GM21825 (cell line): Measurements from ENCODE around the gene KCNN3.

Source experiments
- ATAC-seq: cut with Tn5 transposase; IDR thresholded peaks from one replicate; pipeline ENCODE4 v1.9.1; 2021; ENCODE audit warnings: mild to moderate bottlenecking, moderate library complexity; ENCODE audit not compliant: unreplicated experiment

Gene KCNN3

GRCh38 chr1:154863315-154864174, 6.5 kb downstream of the KCNN3 start:
- no peak for ATAC-seq

- ATAC-seq: no peak
Measured at GRCh38 chr1:154862907-154863306, 7.2 kb downstream of the KCNN3 start.

DNA sequence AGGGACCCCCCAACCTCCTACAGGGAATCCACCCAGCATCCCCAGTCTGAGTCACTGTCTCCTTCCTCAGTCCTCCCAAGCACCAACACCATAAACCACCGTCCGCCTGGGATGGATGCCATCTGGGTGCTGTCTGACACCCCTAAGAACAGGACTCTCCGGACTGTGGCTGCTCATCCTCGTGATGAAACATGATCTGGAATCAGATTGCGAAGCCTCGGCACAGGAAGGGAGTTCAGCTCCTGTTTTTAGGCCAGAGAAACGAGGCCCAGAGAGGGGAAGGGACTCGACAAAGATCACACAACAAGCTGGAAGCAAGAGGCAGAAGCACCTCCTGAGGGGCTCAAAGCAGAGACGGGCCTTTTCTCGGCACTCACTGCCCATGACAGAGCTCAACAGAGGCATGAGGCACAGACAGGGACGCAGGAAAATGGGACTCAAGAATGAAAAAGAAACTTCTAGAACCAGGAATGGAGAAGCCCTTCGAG, 8.4 kb downstream of the KCNN3 start:
- no peak for ATAC-seq

GRCh38 chr1:154860156-154860870, 9.8 kb downstream of the KCNN3 start:
- ATAC-seq: peak; percentile 57

- peak; percentile 31 for ATAC-seq
Measured at GRCh38 chr1:154859786-154860155, 10.3 kb downstream of the KCNN3 start.

GRCh38 chr1:154859151-154859785, 10.8 kb downstream of the KCNN3 start:
- no peak for ATAC-seq

DNA sequence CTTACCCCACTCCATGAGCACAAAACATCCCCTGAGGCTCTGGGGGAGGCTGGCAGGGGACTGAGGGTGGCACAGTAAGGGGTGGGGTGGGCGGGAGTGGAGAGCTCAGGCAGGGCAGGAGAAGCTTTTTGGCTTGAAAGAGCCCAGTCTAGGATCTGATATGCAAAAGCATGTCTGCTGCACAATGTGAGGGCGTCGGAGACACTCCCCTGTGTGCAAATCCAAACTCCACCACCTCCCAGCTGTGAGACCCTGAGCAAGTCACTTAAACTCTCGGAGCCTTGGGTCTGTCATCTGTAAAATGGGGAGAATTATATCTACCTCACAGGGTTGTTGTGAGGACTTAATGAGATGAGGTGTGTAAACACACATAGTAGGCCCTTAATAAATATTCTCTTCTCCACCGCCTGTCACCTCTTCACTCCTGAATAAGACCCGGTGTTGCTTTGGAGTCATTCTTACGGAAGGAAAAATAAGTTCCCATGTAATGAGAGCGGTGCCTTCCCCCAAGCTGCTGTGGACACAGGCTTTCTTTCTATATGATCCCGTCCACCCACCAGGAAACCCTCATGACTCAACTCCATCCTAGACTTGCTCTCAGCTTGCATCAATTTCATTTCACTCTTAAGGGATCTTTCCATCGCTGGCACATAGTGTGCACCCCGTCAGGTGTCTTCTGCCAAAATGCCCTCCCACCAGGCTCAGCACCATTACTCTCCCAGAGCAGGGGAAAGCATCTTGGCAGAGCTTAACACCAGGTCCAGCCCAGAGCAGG, 12.5 kb downstream of the KCNN3 start:
- ATAC-seq: no peak

- ATAC-seq: no peak
Measured at GRCh38 chr1:154857022-154857421, 13.1 kb downstream of the KCNN3 start.

DNA sequence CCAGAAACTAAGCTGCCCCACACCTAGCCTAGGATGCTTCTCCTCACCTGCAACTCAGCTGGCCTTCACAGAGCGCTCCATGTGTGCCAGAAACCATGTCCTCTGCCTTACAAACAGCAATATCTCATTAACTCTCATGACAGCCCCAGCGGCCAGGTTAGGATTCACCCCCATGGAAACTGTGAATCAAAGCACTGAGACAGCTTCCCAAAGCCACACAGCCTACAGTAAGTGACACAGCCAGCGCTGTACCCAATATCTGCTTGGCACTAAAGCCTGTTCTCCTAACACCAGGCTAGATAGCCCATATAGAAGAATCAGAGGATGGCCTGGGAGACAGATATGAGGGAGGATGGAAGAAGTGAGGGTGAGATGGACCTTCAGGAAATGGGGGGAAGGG, 13.5 kb downstream of the KCNN3 start:
- ATAC-seq: no peak

GRCh38 chr1:154856049-154856448, 14.0 kb downstream of the KCNN3 start:
- ATAC-seq: no peak

- ATAC-seq: no peak
Measured at GRCh38 chr1:154855186-154855851, 14.8 kb downstream of the KCNN3 start.

DNA sequence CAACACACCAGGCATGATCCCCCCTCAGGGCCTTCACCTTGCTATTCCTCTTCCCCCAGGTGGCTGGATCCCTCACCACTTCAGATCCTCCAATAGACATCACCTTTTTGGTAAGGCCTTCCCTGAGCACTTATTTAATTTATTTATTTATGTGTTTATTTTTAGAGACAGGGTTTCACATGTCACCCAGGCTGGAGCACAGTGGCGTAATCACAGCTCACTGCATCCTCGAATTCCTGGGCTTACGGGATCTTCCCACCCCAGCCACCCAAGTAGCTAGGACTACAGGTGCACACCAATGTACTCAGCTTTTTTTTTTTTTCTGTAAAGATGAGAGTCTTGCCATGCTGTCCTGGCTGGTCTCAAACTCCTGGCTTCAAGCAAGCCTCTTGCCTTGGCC, 17.2 kb downstream of the KCNN3 start:
- ATAC-seq: no peak

DNA sequence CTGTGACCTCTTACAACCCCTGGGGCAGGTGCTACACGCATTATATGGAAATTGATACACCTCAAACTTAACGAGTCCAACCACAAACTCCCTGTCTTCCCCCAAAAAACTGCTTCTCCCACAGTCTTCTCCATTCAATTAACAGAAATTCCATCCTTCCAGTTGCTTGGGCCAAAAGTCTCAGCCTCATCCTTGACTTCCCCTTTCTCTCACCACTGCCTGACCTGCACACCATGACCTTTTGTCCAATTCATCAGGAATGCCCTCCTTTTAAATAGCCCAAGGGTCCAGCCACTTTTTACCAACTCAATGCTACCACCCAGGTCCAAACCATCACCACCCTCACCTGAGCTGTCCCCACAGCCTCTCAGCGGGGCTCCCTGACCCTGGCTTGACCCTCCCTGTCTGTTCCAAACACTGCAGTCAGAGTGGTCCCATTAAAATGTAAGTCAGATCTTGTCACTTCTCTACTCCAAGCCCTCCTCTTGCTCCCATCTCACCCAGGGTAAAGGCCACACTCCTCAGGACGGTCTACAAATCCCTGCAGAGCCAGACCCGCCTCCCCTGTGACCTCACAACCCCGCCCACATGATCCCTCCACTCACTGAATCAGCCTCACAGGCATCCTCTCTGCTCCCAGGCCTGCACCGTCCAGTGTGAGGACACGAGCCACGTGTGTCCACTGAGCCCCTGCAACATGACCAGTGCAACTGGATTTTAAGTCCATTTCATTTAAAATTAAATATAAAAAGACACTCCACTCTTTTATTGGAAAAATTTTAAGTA, 18.5 kb downstream of the KCNN3 start:
- ATAC-seq: no peak

GRCh38 chr1:154849645-154850131, 20.4 kb downstream of the KCNN3 start:
- no peak for ATAC-seq

DNA sequence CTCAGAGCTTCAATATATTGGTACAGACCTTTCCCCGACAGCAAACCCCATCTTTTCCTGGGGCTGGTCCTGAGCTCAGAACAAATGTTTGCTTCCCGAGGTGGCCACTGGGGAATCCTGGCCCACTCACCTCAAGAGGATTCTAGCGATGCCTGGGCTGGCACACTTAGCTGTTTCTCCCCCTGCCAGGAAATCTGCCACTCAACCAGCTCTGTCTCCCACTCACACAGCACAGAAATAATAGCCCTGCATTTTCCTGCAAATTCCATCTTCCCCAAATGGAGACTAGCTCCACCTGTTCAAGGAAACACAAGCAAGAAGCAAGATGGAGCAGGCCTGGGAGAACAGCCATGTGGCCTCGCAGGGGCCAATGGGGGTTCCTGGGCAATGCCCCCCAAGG, 21.1 kb downstream of the KCNN3 start:
- ATAC-seq: no peak

GRCh38 chr1:154847891-154848290, 22.2 kb downstream of the KCNN3 start:
- ATAC-seq: no peak

GRCh38 chr1:154846565-154847442, 23.3 kb downstream of the KCNN3 start:
- ATAC-seq: no peak

DNA sequence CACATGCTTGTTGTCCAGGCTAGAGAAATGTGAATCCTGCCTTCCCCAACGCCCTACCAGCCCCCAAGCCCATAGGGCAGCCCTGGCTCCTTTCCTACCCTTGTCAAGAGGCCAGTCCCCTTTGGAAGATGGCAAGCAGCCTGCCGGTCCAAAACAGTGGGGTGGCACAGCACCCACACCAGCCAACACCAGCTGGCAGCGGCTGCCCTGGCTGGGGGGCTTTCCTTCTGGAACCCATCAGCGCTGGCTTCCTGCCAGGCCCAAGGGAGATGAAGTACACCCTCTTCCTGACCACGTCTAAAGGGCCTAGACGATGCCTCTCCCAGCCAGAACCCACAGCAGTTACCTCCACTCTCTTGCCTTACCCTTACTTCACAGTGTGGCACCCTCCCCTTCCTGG, 24.2 kb downstream of the KCNN3 start:
- no peak for ATAC-seq
